GM12801 (cell line): ENCODE measurements around the gene P2RX6.

Experiments used
- TF ChIP-seq, protein P1 (sequence below): IDR thresholded peaks from one replicate; pipeline ENCODE4 v1.5.1; 2011; ENCODE audit warnings: control low read depth; ENCODE audit not compliant: insufficient read length; ENCODE audit errors: extremely low read depth

The P2RX6 gene

DNA sequence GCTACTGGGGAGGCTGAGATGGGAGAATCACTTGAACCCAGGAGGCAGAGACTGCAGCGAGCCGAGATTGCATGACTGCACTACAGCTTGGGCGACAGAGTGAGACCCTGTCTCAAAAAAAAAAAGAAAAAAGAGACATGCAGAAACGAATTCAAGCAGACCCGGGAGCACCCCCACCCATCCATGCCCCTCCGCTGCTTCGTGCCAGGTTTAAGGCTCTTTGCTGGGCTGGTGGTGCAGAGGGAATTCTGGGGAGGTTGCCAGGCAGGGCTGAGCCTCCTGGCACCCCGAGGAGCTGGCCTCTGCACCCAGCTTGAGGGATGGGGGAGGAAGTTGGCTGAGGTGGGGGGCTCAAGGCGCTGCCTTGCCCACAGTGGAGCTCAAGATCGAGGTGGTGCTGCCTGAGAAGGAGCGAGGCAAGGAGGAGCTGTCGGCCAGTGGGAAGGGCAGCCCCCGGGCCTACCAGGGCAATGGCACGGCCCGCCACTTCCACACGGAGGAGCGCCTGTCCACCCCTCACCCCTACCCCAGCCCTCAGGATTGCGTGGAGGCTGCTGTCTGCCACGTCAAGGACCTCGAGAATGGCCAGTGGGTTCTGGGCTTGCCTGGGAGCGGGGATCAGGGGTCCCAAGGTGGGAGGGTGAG lies 41.9 kb upstream of the P2RX6 start:
- TF ChIP-seq, protein P1, sequence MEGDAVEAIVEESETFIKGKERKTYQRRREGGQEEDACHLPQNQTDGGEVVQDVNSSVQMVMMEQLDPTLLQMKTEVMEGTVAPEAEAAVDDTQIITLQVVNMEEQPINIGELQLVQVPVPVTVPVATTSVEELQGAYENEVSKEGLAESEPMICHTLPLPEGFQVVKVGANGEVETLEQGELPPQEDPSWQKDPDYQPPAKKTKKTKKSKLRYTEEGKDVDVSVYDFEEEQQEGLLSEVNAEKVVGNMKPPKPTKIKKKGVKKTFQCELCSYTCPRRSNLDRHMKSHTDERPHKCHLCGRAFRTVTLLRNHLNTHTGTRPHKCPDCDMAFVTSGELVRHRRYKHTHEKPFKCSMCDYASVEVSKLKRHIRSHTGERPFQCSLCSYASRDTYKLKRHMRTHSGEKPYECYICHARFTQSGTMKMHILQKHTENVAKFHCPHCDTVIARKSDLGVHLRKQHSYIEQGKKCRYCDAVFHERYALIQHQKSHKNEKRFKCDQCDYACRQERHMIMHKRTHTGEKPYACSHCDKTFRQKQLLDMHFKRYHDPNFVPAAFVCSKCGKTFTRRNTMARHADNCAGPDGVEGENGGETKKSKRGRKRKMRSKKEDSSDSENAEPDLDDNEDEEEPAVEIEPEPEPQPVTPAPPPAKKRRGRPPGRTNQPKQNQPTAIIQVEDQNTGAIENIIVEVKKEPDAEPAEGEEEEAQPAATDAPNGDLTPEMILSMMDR: no peak

DNA sequence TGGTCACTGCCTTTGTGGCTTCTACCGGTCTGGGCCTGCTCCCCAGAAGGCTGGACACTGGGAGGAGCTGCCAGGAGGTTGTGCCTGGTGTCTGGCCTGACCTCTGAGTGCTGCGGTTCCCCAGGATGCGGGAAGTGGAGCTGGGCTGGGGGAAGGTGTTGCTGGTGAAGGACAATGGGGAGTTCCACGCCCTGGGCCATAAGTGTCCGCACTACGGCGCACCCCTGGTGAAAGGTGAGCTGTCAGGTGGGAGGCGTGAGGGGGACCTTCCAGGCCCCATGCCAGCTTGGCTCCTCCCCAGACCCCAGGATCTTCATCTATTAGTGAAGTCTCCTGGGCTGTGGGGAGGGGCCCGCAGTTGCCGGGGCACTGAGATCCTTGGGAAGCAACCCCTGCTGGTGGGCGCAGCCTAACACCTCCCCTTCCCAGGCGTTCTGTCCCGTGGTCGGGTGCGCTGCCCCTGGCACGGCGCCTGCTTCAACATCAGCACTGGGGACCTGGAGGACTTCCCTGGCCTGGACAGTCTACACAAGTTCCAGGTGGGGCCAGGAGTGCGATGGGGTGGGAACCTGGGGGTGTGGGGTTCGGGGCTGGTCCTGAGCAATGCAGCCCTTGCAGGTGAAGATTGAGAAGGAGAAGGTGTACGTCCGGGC lies 41.2 kb upstream of the P2RX6 start:
- TF ChIP-seq, protein P1: no peak

DNA sequence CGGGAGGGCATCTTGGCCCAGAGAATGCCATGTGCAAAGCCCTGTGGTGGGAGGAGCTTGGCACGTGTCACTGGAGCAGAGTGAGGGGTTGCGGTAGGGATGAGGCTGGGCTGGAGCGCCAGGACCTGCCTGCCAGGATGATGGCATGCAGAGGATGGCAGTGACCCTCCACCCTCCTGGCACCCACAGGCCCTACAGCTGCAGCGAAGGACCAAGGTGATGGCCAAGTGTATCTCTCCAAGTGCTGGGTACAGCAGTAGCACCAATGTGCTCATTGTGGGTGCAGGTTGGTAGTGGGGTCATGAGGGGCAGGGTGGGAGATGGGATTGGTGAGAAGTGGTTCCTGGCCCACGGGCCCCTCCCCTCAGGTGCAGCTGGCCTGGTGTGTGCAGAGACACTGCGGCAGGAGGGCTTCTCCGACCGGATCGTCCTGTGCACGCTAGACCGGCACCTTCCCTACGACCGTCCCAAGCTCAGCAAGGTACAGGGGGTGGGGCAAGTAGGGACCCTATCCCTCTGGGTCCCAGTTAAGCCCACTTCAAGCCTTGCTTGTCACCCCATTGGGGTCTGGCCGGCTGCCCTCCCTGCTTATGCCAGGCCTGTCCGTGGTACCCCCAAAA lies 40.5 kb upstream of the P2RX6 start:
- TF ChIP-seq, protein P1: no peak

DNA sequence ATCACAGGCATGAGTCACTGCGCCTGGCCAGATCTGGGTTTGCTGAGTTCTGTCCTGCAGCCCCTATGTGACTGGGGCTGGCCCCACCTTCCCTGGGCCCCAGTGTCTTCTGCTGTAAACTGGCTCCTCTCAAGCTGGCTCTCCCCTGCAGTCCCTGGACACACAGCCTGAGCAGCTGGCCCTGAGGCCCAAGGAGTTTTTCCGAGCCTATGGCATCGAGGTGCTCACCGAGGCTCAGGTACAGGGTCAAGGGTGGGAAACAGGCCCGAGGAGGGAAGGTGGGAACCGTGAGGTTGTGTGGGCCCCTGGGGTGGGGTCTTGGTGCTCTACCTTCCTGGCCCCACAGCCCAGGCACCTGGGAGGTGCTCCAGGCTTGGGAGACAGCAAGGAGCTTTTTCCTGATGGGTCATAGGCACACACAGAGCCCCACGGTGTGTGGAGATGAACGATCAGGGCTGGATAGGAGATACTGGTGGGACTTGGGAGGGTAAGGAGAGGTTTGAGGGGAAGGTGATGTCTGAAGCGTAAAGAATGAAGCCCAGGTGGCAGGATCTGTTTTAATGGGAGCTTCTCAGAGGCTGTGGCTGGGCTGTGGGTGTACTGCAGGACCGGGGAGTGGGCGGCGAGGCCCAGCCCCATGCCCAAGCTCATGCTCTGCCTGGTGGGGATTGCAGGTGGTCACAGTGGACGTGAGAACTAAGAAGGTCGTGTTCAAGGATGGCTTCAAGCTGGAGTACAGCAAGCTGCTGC lies 39.2 kb upstream of the P2RX6 start:
- TF ChIP-seq, protein P1: no peak

DNA sequence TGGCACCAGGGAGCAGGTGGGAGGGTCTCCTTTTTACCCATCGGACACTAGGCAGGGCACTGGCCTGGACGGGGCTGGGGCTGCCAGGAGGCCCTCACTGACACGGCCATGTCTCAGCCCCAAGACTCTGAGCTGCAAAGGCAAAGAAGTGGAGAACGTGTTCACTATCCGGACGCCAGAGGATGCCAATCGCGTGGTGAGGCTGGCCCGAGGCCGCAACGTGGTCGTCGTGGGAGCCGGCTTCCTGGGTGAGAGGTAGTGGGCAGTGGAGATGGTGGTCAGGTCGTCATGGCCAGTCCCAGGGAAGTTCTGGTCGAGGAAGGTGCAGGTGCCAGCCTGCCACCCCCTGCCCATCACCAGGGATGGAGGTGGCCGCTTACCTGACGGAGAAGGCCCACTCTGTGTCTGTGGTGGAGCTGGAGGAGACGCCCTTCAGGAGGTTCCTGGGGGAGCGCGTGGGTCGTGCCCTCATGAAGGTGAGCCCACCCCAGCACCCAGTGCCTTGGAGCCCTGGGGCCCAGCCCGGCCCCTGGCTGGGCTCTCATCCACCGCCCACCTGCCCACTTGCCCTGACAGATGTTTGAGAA lies 38.6 kb upstream of the P2RX6 start:
- TF ChIP-seq, protein P1: no peak

DNA sequence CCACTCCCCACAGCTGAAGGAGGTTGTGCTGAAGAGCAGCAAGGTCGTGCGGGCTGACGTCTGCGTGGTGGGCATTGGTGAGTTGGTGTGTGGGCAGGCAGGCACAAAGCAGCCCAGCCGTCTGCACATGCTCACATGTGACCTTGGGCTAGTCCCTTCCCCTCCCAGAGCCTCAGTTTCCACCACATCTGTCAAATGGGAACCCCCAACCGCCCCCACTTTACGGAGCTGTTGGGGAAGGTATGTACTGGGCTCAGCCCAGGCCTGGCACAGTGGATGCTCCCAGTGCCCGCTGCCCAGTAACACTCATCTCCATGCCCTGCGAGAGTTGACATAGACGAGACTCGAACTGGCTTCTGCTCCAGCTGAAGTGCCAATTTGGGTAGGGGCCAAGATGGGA lies 37.9 kb upstream of the P2RX6 start:
- TF ChIP-seq, protein P1: no peak
